Measurements from ENCODE around the gene ST8SIA5.

The ST8SIA5 gene

GRCh38 chr18:46686186-46686585 is 70.7 kb downstream of the ST8SIA5 start:
- POLR2A ChIA-PET, result no interaction called here
- CTCF ChIA-PET, result no interaction called here
- Histone ChIP-seq H3K9me3 (ENCODE audit: control extremely low read depth in 1 of 5, control insufficient read depth in 4 of 5, insufficient read depth in 2 of 5, low read depth in 1 of 5, low read length in 4 of 5) (no peaks in the 10 kb centered on the region), H3K36me3 (ENCODE audit: control insufficient read depth in 4 of 4, insufficient read depth in 4 of 4, low read length in 3 of 4) (no peaks in the 10 kb centered on the region), H3K4me1 (ENCODE audit: control extremely low read depth in 1 of 4, control insufficient read depth in 4 of 4, insufficient read depth in 4 of 4, low read length in 3 of 4) (no peaks in the 10 kb centered on the region), H3K27ac (ENCODE audit: insufficient read depth in 1 of 2, low read depth in 1 of 2, low read length in 2 of 2, poor library complexity in 1 of 2, severe bottlenecking in 2 of 2) (no peak overlapping the region), H3K4me3 (ENCODE audit: control insufficient read depth in 1 of 7, extremely low read depth in 1 of 7, insufficient read depth in 4 of 7, low read depth in 2 of 7, low read length in 6 of 7) (no peak overlapping the region), H3K27me3 (replicated peaks in 2 of 5; ENCODE audit: control insufficient read depth in 4 of 5, insufficient read depth in 5 of 5, low read length in 4 of 5) (peaks cover 0 to 3% (median 0%) of the 10 kb centered on the region in 5 experiments)
- no peak for DNase-seq
- whole genome bisulfite sequencing (ENCODE audit: insufficient coverage), result 100% methylated on average over 8 of the region's 9 CpGs

DNA sequence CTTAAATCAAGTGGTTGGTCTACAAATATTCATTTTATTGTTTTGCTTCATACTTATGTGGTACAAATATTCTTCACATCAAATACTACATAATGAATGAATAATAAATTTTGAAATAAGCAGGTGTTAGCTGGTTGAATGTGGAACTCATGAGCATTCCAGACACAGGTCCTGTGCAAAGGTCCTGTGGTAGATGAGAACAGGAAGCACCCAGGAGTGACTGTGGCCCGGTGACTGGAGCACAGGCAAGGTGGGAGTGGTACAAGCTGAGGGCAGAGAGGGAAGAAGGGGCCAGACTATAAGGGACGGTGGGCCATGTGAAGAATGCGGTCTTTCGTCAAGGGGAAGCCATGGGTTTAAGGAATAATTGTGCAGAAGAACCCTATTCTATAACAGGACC is 73.6 kb downstream of the ST8SIA5 start:
- ChIA-PET POLR2A (no interaction called here), CTCF (no interaction called here)
- Histone ChIP-seq H3K4me1 (ENCODE audit: control extremely low read depth in 1 of 4, control insufficient read depth in 4 of 4, insufficient read depth in 4 of 4, low read length in 3 of 4) (no peaks in the 10 kb centered on the region), H3K4me3 (ENCODE audit: control insufficient read depth in 1 of 7, extremely low read depth in 1 of 7, insufficient read depth in 4 of 7, low read depth in 2 of 7, low read length in 6 of 7) (no peak overlapping the region), H3K36me3 (ENCODE audit: control insufficient read depth in 4 of 4, insufficient read depth in 4 of 4, low read length in 3 of 4) (no peaks in the 10 kb centered on the region), H3K27me3 (replicated peaks in 2 of 5; ENCODE audit: control insufficient read depth in 4 of 5, insufficient read depth in 5 of 5, low read length in 4 of 5) (peaks cover 0 to 3% (median 0%) of the 10 kb centered on the region in 5 experiments), H3K27ac (ENCODE audit: insufficient read depth in 1 of 2, low read depth in 1 of 2, low read length in 2 of 2, poor library complexity in 1 of 2, severe bottlenecking in 2 of 2) (no peak overlapping the region), H3K9me3 (ENCODE audit: control extremely low read depth in 1 of 5, control insufficient read depth in 4 of 5, insufficient read depth in 2 of 5, low read depth in 1 of 5, low read length in 4 of 5) (peaks cover 0 to 2% (median 0%) of the 10 kb centered on the region in 5 experiments)
- no peak for DNase-seq
- WGBS (ENCODE audit: insufficient coverage), result 89% methylated on average over 1 of the region's 4 CpGs

- WGBS (ENCODE audit: insufficient coverage), result 88% methylated on average over 6 of the region's 12 CpGs
- peaks cover 0 to 12% (median 4%) of the 10 kb centered on the region in 5 experiments for H3K27me3 ChIP-seq (replicated peaks in 2 of 5; ENCODE audit: control insufficient read depth in 4 of 5, insufficient read depth in 5 of 5, low read length in 4 of 5)
- H3K27ac ChIP-seq (ENCODE audit: insufficient read depth in 1 of 2, low read depth in 1 of 2, low read length in 2 of 2, poor library complexity in 1 of 2, severe bottlenecking in 2 of 2), result no peak overlapping the region
- no peaks in the 10 kb centered on the region for H3K4me1 ChIP-seq (ENCODE audit: control extremely low read depth in 1 of 4, control insufficient read depth in 4 of 4, insufficient read depth in 4 of 4, low read length in 3 of 4)
- no peak overlapping the region for H3K4me3 ChIP-seq (ENCODE audit: control insufficient read depth in 1 of 7, extremely low read depth in 1 of 7, insufficient read depth in 4 of 7, low read depth in 2 of 7, low read length in 6 of 7)
- no peaks in the 10 kb centered on the region for H3K36me3 ChIP-seq (ENCODE audit: control insufficient read depth in 4 of 4, insufficient read depth in 4 of 4, low read length in 3 of 4)
- peaks cover 0 to 2% (median 0%) of the 10 kb centered on the region in 5 experiments for H3K9me3 ChIP-seq (ENCODE audit: control extremely low read depth in 1 of 5, control insufficient read depth in 4 of 5, insufficient read depth in 2 of 5, low read depth in 1 of 5, low read length in 4 of 5)
- CTCF ChIA-PET, result interaction anchor here (0.6 to 1.1 kb wide), 2 partner anchors 24 to 266 kb away, joined by 3 to 4 read pairs; partner anchors contain the start of gene LOXHD1
- POLR2A ChIA-PET, result no interaction called here
- DNase-seq, result no peak
Measured at GRCh38 chr18:46680784-46681695, 75.8 kb downstream of the ST8SIA5 start.

GRCh38 chr18:46679846-46680598 is 76.8 kb downstream of the ST8SIA5 start:
- Histone ChIP-seq H3K4me3 (ENCODE audit: control insufficient read depth in 1 of 7, extremely low read depth in 1 of 7, insufficient read depth in 4 of 7, low read depth in 2 of 7, low read length in 6 of 7) (no peak overlapping the region), H3K9me3 (ENCODE audit: control extremely low read depth in 1 of 5, control insufficient read depth in 4 of 5, insufficient read depth in 2 of 5, low read depth in 1 of 5, low read length in 4 of 5) (peaks cover 0 to 2% (median 0%) of the 10 kb centered on the region in 5 experiments), H3K36me3 (ENCODE audit: control insufficient read depth in 4 of 4, insufficient read depth in 4 of 4, low read length in 3 of 4) (no peaks in the 10 kb centered on the region), H3K4me1 (ENCODE audit: control extremely low read depth in 1 of 4, control insufficient read depth in 4 of 4, insufficient read depth in 4 of 4, low read length in 3 of 4) (no peaks in the 10 kb centered on the region), H3K27me3 (replicated peaks in 2 of 5; ENCODE audit: control insufficient read depth in 4 of 5, insufficient read depth in 5 of 5, low read length in 4 of 5) (peaks cover 0 to 21% (median 4%) of the 10 kb centered on the region in 5 experiments), H3K27ac (ENCODE audit: insufficient read depth in 1 of 2, low read depth in 1 of 2, low read length in 2 of 2, poor library complexity in 1 of 2, severe bottlenecking in 2 of 2) (no peak overlapping the region)
- WGBS (ENCODE audit: insufficient coverage), result 97% methylated on average over 41 of the region's 52 CpGs
- CTCF ChIA-PET, result no interaction called here
- no peak for DNase-seq
- POLR2A ChIA-PET, result no interaction called here

- Histone ChIP-seq H3K9me3 (ENCODE audit: control extremely low read depth in 1 of 5, control insufficient read depth in 4 of 5, insufficient read depth in 2 of 5, low read depth in 1 of 5, low read length in 4 of 5) (peaks cover 0 to 4% (median 0%) of the 10 kb centered on the region in 5 experiments), H3K27me3 (replicated peaks in 2 of 5; ENCODE audit: control insufficient read depth in 4 of 5, insufficient read depth in 5 of 5, low read length in 4 of 5) (peaks cover 0 to 32% (median 11%) of the 10 kb centered on the region in 5 experiments), H3K4me1 (ENCODE audit: control extremely low read depth in 1 of 4, control insufficient read depth in 4 of 4, insufficient read depth in 4 of 4, low read length in 3 of 4) (no peaks in the 10 kb centered on the region), H3K36me3 (ENCODE audit: control insufficient read depth in 4 of 4, insufficient read depth in 4 of 4, low read length in 3 of 4) (no peaks in the 10 kb centered on the region), H3K27ac (ENCODE audit: insufficient read depth in 1 of 2, low read depth in 1 of 2, low read length in 2 of 2, poor library complexity in 1 of 2, severe bottlenecking in 2 of 2) (no peak overlapping the region), H3K4me3 (ENCODE audit: control insufficient read depth in 1 of 7, extremely low read depth in 1 of 7, insufficient read depth in 4 of 7, low read depth in 2 of 7, low read length in 6 of 7) (no peak overlapping the region)
- ChIA-PET CTCF (interaction anchor here (1.1 to 1.4 kb wide), 2 partner anchors 20 to 22 kb away, joined by 3 read pairs; partner anchors contain the start of gene LOXHD1), POLR2A (no interaction called here)
- peak in 2 of 3 donors; percentile 9 to 16 for DNase-seq
- 56% methylated on average over 10 of the region's 10 CpGs for WGBS (ENCODE audit: insufficient coverage)
Measured at GRCh38 chr18:46678785-46679399, 78.0 kb downstream of the ST8SIA5 start.

- ChIA-PET CTCF (interaction anchor here (1.4 kb wide), 1 partner anchor 21 kb away, joined by 3 read pairs; the partner anchor contains the start of gene LOXHD1), POLR2A (no interaction called here)
- Histone ChIP-seq H3K4me3 (ENCODE audit: control insufficient read depth in 1 of 7, extremely low read depth in 1 of 7, insufficient read depth in 4 of 7, low read depth in 2 of 7, low read length in 6 of 7) (no peak overlapping the region), H3K36me3 (ENCODE audit: control insufficient read depth in 4 of 4, insufficient read depth in 4 of 4, low read length in 3 of 4) (no peaks in the 10 kb centered on the region), H3K4me1 (ENCODE audit: control extremely low read depth in 1 of 4, control insufficient read depth in 4 of 4, insufficient read depth in 4 of 4, low read length in 3 of 4) (no peaks in the 10 kb centered on the region), H3K27me3 (replicated peaks in 2 of 5; ENCODE audit: control insufficient read depth in 4 of 5, insufficient read depth in 5 of 5, low read length in 4 of 5) (peaks cover 0 to 39% (median 11%) of the 10 kb centered on the region in 5 experiments), H3K9me3 (ENCODE audit: control extremely low read depth in 1 of 5, control insufficient read depth in 4 of 5, insufficient read depth in 2 of 5, low read depth in 1 of 5, low read length in 4 of 5) (peaks cover 0 to 4% (median 0%) of the 10 kb centered on the region in 5 experiments), H3K27ac (ENCODE audit: insufficient read depth in 1 of 2, low read depth in 1 of 2, low read length in 2 of 2, poor library complexity in 1 of 2, severe bottlenecking in 2 of 2) (no peak overlapping the region)
- 100% methylated on average over 1 of the region's 3 CpGs for WGBS (ENCODE audit: insufficient coverage)
- DNase-seq, result no peak
Measured at GRCh38 chr18:46678041-46678440, 78.8 kb downstream of the ST8SIA5 start.

Measured in common myeloid progenitor, CD34-positive (primary cell).